ENCODE measurements around the gene C6orf62. TPM values are rescaled to one million over a fixed set of nuclear protein-coding genes. Genes with fewer than 3 reads are reported as not detected.
A peak's percentile ranks its signal among the peaks of the same experiment; 100 is the strongest.
"Not testable (repeated sequence)": the region's sequence is repeated elsewhere in the genome, so short reads cannot be mapped to it uniquely, and the experiment has no call there.

C6orf62 gene
- total RNA-seq, 1 donor from 2014 or later, result 85.0 TPM

DNA sequence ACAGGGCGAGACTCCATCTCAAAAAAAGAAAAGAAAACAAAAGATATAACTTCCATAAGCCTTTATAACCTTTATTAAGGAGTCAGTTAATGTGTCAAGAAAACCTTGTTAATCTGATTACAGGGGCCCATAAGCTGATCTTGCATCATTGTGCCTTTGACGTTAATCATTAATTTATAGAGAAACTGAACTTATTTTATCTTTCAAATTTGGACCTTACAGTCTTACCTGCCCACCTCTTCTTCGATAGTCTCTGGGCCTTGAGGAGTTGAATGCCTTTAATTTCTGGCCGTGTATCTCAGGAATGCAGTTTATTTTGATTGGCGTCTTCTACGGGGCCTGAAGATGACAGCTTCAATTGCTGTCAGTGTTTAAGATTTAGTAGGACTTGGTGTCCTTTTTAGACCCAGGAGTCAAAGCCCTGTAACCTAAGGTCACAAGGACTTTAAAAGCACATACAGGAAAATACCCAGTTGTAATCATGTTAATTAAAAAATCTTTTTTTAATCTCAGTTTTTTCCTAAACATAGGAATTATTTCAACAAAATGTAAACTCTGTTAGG lies 46.3 kb downstream of the C6orf62 start:
- Mint-ChIP-seq H3K4me1 (no peaks in the 10 kb centered on the region), H3K4me3 (no peak overlapping the region), H3K27me3 (ENCODE audit: low read depth) (no peaks in the 10 kb centered on the region), H3K9me3 (peaks cover 14% of the 10 kb centered on the region), H3K27ac (ENCODE audit: unreplicated experiment) (no peak overlapping the region), H3K36me3 (ENCODE audit: low read depth) (peaks cover 51% of the 10 kb centered on the region)
- DNase-seq (ENCODE audit: low read depth, low spot score), result no peak
- TF ChIP-seq, protein P1, sequence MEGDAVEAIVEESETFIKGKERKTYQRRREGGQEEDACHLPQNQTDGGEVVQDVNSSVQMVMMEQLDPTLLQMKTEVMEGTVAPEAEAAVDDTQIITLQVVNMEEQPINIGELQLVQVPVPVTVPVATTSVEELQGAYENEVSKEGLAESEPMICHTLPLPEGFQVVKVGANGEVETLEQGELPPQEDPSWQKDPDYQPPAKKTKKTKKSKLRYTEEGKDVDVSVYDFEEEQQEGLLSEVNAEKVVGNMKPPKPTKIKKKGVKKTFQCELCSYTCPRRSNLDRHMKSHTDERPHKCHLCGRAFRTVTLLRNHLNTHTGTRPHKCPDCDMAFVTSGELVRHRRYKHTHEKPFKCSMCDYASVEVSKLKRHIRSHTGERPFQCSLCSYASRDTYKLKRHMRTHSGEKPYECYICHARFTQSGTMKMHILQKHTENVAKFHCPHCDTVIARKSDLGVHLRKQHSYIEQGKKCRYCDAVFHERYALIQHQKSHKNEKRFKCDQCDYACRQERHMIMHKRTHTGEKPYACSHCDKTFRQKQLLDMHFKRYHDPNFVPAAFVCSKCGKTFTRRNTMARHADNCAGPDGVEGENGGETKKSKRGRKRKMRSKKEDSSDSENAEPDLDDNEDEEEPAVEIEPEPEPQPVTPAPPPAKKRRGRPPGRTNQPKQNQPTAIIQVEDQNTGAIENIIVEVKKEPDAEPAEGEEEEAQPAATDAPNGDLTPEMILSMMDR (conservative IDR thresholded peaks at IDR 0.05), result no peak

DNA sequence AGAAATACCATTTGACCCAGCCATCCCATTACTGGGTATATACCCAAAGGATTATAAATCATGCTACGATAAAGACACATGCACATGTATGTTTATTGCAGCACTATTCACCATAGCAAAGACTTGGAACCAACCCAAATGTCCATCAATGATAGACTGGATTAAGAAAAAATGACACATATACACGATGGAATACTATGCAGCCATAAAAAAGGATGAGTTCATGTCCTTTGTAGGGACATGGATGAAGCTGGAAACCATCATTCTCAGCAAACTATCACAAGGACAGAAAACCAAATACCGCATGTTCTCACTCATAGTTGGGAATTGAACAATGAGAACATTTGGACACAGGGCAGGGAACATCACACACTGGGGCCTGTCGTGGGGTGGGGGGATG lies 47.9 kb downstream of the C6orf62 start:
- peaks cover 11% of the 10 kb centered on the region for H3K4me1 Mint-ChIP-seq
- H3K36me3 Mint-ChIP-seq (ENCODE audit: low read depth), result peaks cover 47% of the 10 kb centered on the region
- not testable (repeated sequence) for DNase-seq (ENCODE audit: low read depth, low spot score); H3K27ac Mint-ChIP-seq (ENCODE audit: unreplicated experiment); H3K27me3 Mint-ChIP-seq (ENCODE audit: low read depth)
- H3K4me3 Mint-ChIP-seq, result peak overlapping the region; percentile 31
- peaks cover 14% of the 10 kb centered on the region for H3K9me3 Mint-ChIP-seq

DNA sequence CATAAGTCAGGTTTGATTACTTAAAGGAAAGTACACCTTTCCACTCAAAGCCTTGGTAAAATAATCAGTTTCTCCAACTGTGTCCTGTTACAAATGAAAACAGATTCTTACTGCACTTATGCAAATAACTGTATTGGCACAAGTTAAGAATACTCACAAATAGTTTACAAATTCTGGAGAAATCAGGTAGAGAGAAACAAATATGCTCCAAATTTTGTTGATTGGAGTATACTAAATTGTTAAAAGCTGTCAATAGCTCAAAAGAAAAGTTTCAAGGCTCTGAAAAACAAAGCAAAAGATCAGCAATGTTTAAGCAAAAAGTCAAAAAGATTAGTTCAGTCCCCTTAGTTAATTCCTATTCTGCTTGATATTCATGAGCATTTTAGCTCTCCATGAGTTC lies 48.5 kb downstream of the C6orf62 start:
- not testable (repeated sequence) for H3K27me3 Mint-ChIP-seq (ENCODE audit: low read depth); H3K27ac Mint-ChIP-seq (ENCODE audit: unreplicated experiment); DNase-seq (ENCODE audit: low read depth, low spot score)
- Mint-ChIP-seq H3K4me3 (peak overlapping the region; percentile 31), H3K36me3 (ENCODE audit: low read depth) (peaks cover 45% of the 10 kb centered on the region), H3K4me1 (peaks cover 17% of the 10 kb centered on the region), H3K9me3 (peaks cover 14% of the 10 kb centered on the region)

DNA sequence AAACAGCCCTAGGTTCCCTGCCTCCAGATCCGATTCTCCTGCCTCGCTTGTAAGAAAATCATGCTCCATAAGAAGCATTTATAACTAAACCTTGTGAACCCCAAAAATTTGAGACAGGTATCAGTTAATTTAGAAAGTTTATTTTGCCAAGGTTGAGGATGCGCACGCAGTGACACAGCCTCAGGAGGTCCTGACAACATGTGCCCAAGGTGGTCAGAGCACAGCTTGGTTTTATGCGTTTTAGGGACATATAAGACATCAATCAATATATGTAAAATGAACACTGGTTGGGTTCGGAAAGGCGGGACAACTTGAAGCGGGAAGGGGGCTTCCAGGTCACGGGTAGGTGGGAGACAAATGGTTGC lies 50.0 kb downstream of the C6orf62 start:
- DNase-seq (ENCODE audit: low read depth, low spot score), result no peak

DNA sequence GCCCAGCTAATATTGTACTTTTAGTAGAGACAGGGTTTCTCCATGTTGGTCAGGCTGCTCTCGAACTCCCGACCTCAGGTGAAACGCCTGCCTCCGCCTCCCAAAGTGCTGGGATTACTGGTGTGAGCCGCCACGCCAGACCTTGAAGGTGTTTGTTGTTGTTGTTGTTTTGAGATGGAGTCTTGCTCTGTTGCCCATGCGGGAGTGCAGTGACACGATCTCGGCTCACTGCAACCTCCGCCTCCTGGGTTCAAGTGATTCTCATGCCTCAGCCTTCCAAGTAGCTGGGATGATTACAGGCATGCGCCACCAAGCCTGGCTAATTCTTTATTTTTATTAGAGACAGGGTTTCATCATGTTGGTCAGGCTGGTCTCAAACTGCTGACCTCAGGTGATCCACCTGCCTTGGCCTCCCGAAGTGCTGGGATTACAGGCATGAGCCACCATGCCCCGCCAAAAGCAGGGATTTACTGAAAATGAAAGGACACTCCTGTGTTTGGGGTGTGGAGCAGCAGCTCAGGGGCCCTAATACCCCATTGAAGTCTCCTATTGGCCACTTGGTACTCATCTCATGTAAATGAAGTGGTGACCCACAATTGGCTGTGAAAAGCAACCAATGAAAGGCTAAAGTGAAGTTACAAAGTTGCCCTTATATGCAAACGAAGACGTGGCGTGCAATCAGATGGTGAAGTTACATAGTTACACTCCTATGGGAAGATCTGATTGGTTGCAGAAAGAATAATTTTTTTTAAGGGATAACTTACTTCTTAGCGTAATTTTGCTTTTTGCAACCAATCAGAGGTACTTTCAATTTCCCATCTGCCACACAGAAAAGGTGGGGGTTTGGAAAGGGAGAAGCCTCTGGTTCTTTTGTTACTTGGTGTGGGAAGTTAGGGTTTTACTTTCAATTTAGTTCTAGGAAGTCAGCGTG lies 50.6 kb downstream of the C6orf62 start:
- peaks cover 34% of the 10 kb centered on the region for H3K36me3 Mint-ChIP-seq (ENCODE audit: low read depth)
- peaks cover 14% of the 10 kb centered on the region for H3K9me3 Mint-ChIP-seq
- peak overlapping the region; percentile 80 for H3K4me3 Mint-ChIP-seq
- not testable (repeated sequence) for DNase-seq (ENCODE audit: low read depth, low spot score); H3K27ac Mint-ChIP-seq (ENCODE audit: unreplicated experiment); H3K27me3 Mint-ChIP-seq (ENCODE audit: low read depth)
- peaks cover 35% of the 10 kb centered on the region for H3K4me1 Mint-ChIP-seq

More for the DNA sequence above, 50.0 kb downstream of the C6orf62 start:
- H3K4me3 Mint-ChIP-seq, result peak overlapping the region; percentile 80
- no peak overlapping the region for H3K27ac Mint-ChIP-seq (ENCODE audit: unreplicated experiment)
- TF ChIP-seq, protein P1 (conservative IDR thresholded peaks at IDR 0.05), result no peak
- H3K27me3 Mint-ChIP-seq (ENCODE audit: low read depth), result no peaks in the 10 kb centered on the region
- H3K36me3 Mint-ChIP-seq (ENCODE audit: low read depth), result peaks cover 40% of the 10 kb centered on the region
- peaks cover 30% of the 10 kb centered on the region for H3K4me1 Mint-ChIP-seq
- peaks cover 14% of the 10 kb centered on the region for H3K9me3 Mint-ChIP-seq

DNA sequence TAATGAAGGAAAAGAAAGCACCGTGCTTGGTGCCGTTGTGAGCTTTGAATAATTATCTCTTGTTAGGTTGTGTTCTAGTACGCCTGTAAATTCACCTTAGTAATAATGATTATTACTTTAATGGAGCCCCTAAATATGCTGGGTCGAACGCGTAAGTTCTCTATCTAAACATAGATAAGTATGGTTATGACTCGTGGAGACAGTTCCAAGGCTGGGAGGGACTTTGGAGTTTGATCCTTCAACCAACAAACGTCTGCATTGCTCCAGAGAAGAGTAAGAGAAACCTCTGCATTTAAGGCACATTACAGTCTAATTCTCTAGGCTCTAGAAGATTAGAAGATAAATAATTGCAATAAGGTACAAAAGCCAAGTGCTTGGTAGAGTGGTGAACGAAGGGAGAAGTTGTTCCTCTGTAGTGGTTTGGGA lies 51.6 kb downstream of the C6orf62 start:
- peaks cover 32% of the 10 kb centered on the region for H3K36me3 Mint-ChIP-seq (ENCODE audit: low read depth)
- no peaks in the 10 kb centered on the region for H3K27me3 Mint-ChIP-seq (ENCODE audit: low read depth)
- H3K4me3 Mint-ChIP-seq, result peak overlapping the region; percentile 95
- no peak for DNase-seq (ENCODE audit: low read depth, low spot score)
- peaks cover 35% of the 10 kb centered on the region for H3K4me1 Mint-ChIP-seq
- TF ChIP-seq, protein P1 (conservative IDR thresholded peaks at IDR 0.05), result no peak
- H3K27ac Mint-ChIP-seq (ENCODE audit: unreplicated experiment), result peak overlapping the region; percentile 100
- peaks cover 10% of the 10 kb centered on the region for H3K9me3 Mint-ChIP-seq
